Measurements from ENCODE around the gene PTPRN2. TPM values are rescaled to one million over a fixed set of nuclear protein-coding genes. Genes with fewer than 3 reads are reported as not detected.

Gene PTPRN2
- total and polyA plus RNA-seq, 8 donors: 4.9 to 136 (median 46.8) TPM

DNA sequence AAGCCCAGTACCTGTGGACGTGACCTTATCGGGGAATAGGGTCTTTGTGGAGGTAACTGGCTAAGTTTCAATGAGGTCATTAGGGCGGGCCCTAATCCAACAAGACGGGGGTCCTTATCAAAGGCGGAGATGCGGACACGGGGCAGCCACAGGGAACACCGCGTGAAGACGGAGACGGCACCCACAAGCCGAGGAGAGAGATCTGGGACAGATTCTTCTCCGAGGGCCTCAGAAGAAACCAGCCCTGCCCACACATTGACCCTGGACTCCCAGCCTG, 733.9 kb downstream of the PTPRN2 start:
- H3K9me3 ChIP-seq: no peaks in the 10 kb centered on the region
- no peak overlapping the region for H3K4me3 ChIP-seq
- WGBS, 5 donors: 92 to 96% (median 94%) methylated on average over 13 of the region's 13 CpGs
- DNase-seq: no peak
- peak overlapping the region in 2 of 5 donors; percentile 37 to 52 for H3K27ac ChIP-seq
- H3K27me3 ChIP-seq: peaks cover 0 to 2% (median 0%) of the 10 kb centered on the region in 3 donors
- no peaks in the 10 kb centered on the region for H3K36me3 ChIP-seq
- intact Hi-C loops (cut with DNase I; ENCODE audit: low total_unique reads): no loop called here
- TF ChIP-seq POLR2A (IDR thresholded peaks at IDR 0.05): no peak
- no peak for TF ChIP-seq POLR2AphosphoS5 (IDR thresholded peaks at IDR 0.05)
- TF ChIP-seq, protein P1, sequence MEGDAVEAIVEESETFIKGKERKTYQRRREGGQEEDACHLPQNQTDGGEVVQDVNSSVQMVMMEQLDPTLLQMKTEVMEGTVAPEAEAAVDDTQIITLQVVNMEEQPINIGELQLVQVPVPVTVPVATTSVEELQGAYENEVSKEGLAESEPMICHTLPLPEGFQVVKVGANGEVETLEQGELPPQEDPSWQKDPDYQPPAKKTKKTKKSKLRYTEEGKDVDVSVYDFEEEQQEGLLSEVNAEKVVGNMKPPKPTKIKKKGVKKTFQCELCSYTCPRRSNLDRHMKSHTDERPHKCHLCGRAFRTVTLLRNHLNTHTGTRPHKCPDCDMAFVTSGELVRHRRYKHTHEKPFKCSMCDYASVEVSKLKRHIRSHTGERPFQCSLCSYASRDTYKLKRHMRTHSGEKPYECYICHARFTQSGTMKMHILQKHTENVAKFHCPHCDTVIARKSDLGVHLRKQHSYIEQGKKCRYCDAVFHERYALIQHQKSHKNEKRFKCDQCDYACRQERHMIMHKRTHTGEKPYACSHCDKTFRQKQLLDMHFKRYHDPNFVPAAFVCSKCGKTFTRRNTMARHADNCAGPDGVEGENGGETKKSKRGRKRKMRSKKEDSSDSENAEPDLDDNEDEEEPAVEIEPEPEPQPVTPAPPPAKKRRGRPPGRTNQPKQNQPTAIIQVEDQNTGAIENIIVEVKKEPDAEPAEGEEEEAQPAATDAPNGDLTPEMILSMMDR (IDR thresholded peaks at IDR 0.05): no peak
- no peak for TF ChIP-seq EP300 (IDR thresholded peaks at IDR 0.05)
- peaks cover 0 to 20% (median 1%) of the 10 kb centered on the region in 4 donors for H3K4me1 ChIP-seq

DNA sequence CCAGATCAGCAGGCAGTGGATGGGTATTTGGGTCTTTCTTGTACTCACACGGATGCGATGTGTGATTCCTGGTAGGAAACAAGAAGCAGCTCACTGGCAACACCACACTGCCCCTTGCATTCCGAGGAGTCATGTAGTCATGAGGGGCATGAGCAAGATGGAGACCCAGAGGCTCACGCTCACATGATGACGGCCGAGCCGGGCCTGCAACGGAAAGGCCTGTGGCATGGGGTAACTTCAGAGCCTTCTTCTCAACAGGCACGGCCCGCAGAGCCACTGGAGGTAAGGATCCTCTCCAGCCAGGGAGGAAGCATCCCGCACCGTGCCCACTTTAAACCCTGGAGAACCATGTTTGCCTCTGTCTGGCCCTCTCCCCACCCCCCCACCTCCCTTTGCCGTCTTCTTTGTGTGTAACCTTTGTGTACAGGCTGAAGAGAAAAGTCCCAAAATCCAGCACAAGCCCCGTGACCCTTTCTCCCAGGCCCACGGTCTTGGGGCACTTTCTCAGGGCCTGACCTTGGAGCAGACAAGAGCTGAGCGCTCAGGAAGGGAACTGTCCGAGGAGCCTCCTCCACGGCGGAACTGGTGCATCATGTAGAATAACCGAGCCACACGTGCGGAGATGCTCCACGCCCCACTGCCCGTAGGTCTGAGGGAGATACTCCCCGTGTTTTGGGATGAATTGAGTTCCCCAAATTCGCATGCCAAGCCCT, 734.4 kb downstream of the PTPRN2 start:
- intact Hi-C loops (cut with DNase I; ENCODE audit: low total_unique reads): no loop called here
- no peak for TF ChIP-seq POLR2A (IDR thresholded peaks at IDR 0.05)
- no peak for TF ChIP-seq POLR2AphosphoS5 (IDR thresholded peaks at IDR 0.05)
- TF ChIP-seq, protein P1 (IDR thresholded peaks at IDR 0.05): no peak
- no peak for TF ChIP-seq EP300 (IDR thresholded peaks at IDR 0.05)
- 93 to 97% (median 97%) methylated on average over 26 of the region's 26 CpGs for WGBS, 5 donors
- Histone ChIP-seq H3K36me3 (no peaks in the 10 kb centered on the region), H3K4me1 (peaks cover 0 to 20% (median 1%) of the 10 kb centered on the region in 4 donors), H3K9me3 (no peaks in the 10 kb centered on the region), H3K27ac (peak overlapping the region in 1 of 5 donors; percentile 37), H3K27me3 (peaks cover 0 to 5% (median 0%) of the 10 kb centered on the region in 3 donors), H3K4me3 (no peak overlapping the region)
- no peak for DNase-seq

DNA sequence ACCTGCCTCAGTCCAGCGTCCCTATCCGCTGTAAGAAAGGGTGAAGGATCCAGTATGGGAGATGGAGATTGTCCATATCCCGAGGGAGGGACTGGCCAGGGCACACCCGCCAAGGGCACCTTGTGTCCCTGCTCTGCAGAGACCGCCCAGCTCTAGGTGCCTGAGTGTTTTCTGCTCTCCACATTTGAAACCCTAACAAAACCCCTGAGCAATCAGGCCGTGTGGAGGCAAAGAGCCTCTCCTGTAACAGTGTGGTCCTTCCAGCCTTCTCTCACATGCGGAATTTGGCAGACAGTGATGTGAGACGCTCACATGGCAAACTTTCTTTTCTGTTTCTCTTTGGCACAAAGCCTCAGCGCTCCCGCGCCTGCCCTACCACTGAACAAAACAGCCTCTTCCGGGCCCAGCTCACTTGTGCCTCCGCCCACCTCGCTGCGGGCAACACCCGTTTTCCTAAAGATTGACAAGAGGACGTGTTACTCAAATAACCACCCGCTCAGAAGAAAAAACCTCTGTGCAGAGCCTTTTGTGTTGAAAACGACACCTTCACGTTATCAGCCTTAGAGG, 736.0 kb downstream of the PTPRN2 start:
- WGBS, 5 donors: 10 to 17% (median 15%) methylated on average over 20 of the region's 20 CpGs
- peak overlapping the region; percentile 22 to 31 (median 31) for H3K4me3 ChIP-seq
- peaks cover 0 to 20% (median 1%) of the 10 kb centered on the region in 4 donors for H3K4me1 ChIP-seq
- intact Hi-C loops (cut with DNase I; ENCODE audit: low total_unique reads): no loop called here
- peaks cover 0 to 5% (median 0%) of the 10 kb centered on the region in 3 donors for H3K27me3 ChIP-seq
- peak overlapping the region; percentile 44 to 75 (median 64) for H3K27ac ChIP-seq
- H3K9me3 ChIP-seq: no peaks in the 10 kb centered on the region
- TF ChIP-seq POLR2AphosphoS5 (IDR thresholded peaks at IDR 0.05): peak in 2 of 3 donors; percentile 48 to 55
- no peak for TF ChIP-seq POLR2A (IDR thresholded peaks at IDR 0.05)
- DNase-seq: peak; percentile 82 to 91
- H3K36me3 ChIP-seq: no peaks in the 10 kb centered on the region

DNA sequence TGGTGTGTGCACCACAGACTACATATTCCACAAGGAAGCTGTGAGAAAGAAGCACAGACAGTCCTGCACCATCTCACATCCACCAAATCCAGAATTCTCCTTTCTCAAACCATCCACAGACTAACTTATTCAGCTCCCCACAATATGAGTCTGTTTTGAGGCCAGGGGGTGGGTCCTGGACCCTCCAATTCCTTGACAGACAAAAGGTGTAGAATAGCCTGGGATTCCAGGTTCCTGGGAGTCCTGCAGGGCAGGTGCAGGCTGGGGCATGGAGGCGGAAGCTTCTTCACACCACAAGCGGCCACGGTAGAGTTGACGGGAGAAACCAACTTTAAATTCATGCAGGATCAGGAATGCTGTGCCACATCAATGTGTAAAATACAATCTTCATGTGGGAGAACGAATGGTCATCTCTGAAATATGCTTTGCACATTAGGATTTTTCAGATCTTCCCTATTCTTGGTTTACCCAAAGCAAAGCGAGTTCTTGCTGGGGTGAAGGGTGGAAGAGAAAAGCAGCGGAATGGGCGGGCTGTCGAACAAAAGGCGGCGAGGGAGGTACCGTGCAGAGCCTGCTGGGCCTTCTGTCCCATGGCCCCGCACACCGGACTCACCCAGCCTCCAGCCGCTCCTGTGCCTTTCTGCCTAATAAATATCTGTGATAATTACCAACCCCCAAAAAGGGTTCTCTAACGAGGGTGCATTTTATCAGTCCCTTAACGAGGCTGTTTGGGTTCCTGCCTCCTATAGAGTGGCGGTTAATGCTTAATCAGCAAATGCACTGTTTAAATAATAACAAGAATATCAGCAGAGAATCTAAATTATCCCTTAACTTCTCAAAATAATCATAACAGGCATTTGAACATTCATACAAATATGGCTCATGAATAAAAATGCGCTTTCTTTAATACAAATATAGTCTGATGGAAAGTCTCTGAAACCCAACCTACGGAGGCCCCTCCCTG, 736.9 kb downstream of the PTPRN2 start:
- WGBS, 5 donors: 81 to 85% (median 83%) methylated on average over 20 of the region's 20 CpGs

More for the DNA sequence above, 736.9 kb downstream of the PTPRN2 start:
- Histone ChIP-seq H3K4me3 (peak overlapping the region in 2 of 4 donors; percentile 31), H3K27ac (peak overlapping the region in 4 of 5 donors; percentile 56 to 75 (median 66)), H3K36me3 (no peaks in the 10 kb centered on the region), H3K4me1 (peaks cover 0 to 20% (median 1%) of the 10 kb centered on the region in 4 donors), H3K9me3 (no peaks in the 10 kb centered on the region), H3K27me3 (peaks cover 0 to 5% (median 0%) of the 10 kb centered on the region in 3 donors)
- intact Hi-C loops (cut with DNase I; ENCODE audit: low total_unique reads): no loop called here
- TF ChIP-seq POLR2A (IDR thresholded peaks at IDR 0.05): no peak
- no peak for TF ChIP-seq EP300 (IDR thresholded peaks at IDR 0.05)
- no peak for TF ChIP-seq POLR2AphosphoS5 (IDR thresholded peaks at IDR 0.05)
- TF ChIP-seq, protein P1 (IDR thresholded peaks at IDR 0.05): no peak
- DNase-seq: no peak
